ENCODE measurements around the gene PRRX1.
A peak's percentile ranks its signal among the peaks of the same experiment; 100 is the strongest.

PRRX1 gene

DNA sequence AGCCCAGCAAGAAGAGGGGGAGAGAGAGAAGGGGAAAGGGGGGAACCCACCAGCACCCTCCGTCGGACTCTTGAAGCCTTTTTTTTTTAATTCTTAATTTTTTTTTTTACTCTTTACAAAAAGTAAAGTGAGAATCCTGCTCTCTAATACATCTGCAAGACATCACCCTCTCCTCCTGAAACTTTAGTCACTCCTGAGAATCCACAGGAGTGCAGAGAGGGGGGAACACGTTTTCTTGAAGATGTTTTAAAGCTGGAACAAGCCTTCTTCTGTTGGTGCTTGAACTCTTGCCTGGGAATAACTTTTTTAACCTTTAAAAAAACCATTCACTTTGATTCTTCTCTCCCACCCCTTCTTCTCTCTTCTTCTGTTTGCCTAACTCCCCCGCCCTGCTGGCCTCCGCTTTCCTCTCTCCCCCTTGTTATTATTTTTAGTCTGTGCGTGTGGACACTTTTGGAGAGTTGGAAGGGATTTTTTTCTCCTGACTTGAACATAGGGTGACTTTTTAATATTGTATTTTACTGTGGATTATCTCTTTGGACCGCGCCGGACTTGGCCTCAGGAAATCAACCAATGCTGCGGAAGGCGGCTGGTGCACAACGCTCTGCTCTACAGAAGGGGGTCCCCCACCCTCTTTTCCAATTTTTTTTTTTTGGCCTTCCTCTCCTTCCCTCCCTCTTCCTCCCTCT is 383 bp upstream of the PRRX1 start:
- no peak for DNase-seq
- intact Hi-C loops (cut with DNase I), result loop anchor here (10.0 kb wide), 1 partner anchor 79 kb away; no protein-coding TSS in a partner anchor

DNA sequence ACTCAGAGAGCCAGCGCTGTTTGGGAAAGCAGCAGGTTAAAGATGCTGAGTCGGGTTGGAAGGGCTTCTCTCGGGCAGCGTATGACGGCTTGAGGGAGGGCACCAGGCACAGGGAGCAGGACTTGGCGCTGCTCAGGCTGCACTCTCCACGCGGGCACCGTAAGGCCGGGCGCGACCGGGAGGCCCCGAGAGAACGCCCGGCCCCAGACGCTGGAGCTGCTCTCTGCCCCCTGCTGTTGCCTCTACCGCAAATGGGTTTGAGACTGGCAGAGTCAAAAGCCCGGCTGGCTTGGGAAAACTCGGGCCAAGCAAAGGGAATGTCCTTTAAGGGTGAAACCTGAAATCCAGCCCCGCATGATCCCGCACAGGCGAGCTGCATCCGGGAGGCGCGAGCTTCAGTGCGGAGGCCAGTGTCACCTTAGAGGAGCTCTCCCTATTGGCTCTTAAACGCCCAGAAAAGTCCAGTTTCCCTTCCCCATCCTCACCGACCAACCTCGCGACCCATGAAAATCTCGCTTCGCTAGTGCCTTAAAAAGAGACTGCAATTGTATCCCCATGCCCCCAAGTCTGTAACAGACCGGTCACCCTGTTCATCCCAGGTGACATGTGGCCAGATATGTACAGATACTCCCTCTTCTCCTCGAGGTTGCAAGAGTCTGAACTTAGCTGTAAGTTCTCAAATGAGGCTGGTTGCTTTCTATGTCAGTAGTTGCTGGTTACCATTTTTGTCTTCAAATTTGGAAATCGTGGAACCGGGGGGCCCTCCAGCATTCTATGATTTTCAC is 1.1 kb downstream of the PRRX1 start:
- DNase-seq, result peak in 5 of 10 donors; percentile 18 to 86 (median 54)
- intact Hi-C loops (cut with DNase I), result loop anchor here (5.0 to 10.0 kb wide), 2 partner anchors 80 to 133 kb away; partner anchors contain the start of gene GORAB

DNA sequence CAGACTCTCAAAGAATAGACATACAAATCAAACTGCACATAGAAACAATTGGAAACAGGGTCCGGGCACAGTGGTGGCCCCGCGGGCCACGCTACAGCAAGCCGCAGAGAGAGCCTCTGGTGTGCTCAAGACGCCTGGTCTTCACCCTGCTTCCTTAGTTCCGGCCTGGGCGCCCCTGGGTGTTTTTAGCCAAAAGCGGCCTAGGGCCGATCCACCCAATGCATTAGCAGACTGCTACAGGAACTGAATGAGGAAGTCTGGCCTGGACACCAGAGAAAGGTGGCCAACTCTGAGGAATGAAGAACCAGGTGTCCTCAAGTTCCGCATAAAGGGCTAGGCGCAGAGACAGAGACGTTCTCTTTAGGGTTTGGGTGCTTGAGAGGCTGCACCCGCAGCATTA is 1.7 kb downstream of the PRRX1 start:
- DNase-seq, result peak in 1 of 10 donors; percentile 79
- intact Hi-C loops (cut with DNase I), result loop anchor here (5.0 to 10.0 kb wide), 2 partner anchors 81 to 133 kb away; partner anchors contain the start of gene GORAB

DNA sequence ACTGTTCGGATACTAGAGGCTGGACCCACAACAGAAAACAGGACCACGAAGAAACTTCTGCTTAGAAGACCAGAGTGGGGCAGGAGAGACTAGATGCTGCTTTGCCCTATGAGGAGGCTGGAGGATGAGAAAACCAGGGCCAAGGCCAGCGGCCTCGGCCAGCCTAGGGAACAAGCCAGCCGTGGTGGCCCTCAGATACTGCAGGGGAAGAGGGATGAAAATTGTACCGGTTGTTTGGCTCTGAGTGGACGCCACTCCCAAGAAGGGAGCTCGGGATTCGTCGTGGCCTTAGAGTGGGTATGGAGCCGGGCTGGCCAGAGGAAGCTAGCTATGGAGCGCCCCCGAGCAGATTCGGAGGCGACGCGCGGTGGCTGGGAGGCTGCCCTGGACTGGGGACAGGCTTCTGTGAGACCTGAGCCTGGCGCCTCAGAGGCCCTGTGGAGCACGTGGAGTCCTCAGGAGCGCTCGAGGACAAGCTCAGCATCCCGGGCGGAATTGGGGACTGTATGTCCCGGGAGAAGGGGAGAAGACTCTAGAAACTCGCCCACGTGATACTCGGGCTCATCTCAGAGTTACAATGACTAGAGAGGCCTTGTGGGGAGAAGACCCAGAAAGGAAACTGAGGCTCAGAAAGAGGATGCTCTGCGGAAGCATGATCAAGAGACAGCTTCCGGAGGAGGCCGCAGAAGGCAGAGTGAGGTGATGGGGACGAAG is 2.8 kb downstream of the PRRX1 start:
- peak in 1 of 10 donors; percentile 70 for DNase-seq
- intact Hi-C loops (cut with DNase I), result loop anchor here (5.0 to 10.0 kb wide), 2 partner anchors 82 to 134 kb away; partner anchors contain the start of gene GORAB

DNA sequence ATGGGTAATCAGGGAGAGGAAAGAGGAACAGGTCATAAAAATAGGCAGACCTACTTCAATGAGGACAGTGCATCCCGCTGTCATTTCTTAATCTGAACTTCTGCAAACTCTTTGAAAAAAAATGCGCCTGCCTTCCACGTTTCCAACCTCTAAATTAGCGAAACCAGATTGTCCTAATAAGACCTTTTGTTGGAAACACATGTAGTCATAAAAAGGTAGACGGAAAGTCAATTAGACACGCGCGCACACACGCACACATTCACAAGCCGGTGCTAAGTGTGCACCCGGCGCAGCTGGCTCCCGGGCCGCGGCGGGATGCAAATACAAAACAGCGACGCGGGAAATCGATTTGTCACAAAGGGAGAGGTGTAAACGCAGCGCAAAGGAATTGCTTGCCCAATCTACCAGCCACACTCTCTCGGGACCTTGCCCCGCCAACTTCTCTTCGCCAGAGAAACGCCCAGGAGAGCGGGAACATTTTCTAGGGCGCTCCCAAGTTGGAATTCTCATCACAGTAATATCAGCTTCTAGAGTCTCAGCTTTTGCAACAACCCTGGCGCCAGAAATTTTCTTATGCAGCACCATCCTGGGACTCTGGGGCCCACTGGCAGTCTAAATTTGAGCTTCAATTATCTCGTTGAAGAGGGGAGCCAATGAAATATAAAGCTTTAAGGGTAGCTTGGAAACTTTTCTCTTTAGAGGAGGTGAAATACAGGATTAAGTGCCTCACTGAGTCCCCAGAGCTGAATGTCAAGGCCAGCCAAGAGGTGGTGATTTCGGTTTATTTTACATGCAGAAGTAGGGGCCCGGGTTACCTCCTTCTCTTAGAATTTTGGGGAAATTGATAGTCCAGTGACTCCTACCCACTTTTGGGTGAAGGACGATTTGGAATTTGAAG is 4.5 kb downstream of the PRRX1 start:
- intact Hi-C loops (cut with DNase I), result loop anchor here (5.0 to 10.0 kb wide), 2 partner anchors 84 to 136 kb away; partner anchors contain the start of gene GORAB
- no peak for DNase-seq

DNA sequence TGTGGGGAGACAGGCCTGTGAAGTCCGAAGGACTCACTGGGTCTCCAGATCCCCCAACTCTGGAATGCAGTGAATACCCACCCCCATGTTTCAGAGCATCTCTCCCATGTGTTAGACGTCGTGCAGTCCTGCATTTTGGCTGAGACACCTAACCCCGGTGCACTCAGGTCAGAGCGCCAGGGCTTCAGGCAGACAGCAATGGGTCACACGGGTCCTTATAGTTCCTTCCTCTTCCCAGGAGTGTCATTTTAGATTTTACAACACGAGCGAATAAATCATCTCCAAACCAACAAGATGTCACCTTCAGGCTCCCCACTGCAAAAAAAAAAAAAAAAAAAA is 5.1 kb downstream of the PRRX1 start:
- no peak for DNase-seq
- intact Hi-C loops (cut with DNase I), result loop anchor here (5.0 to 10.0 kb wide), 2 partner anchors 84 to 137 kb away; partner anchors contain the start of gene GORAB

DNA sequence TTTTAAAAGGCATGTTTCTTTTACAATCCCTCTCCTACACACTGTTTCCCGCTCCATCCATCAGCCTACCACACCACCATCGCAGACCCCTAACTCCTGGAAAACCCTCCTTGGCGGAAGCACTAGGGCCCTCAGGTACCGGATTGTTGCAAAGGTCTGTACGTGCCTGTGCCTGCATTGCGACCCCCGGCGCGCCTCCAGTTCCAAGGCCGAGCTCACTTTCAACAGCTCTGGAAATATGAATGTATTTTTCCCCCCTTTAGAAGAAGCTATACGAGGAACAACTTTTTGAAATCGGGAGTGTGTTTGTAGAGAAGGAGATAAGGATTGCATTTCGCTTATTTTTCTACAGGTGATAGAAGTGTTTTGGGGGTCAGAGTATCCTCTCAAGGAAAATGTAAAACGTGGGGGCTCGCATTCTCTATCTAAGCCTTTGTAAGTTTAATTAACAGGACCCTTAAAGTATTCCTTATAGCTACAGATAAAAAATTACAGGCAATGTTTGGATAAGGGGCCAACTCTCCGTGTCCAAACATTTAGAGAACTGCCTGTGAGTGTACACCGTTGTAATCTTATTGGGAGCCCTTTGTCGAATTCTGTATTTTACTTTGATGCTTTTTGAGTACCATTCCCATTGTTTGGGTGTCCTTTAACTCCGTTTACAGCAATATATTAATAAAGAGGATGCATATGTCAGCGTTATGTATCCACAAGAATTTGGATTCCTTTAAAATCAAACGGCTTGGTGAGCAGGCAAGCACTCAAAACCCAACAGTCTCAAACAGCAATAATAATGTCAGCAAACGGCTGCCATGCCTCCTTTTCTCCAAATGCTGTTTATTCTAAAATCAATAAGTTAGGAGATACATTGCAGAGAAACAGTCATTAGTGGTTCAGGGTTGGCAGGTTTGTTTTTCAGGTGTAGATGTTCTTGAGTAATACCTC is 5.9 kb downstream of the PRRX1 start:
- peak in 1 of 10 donors; percentile 49 for DNase-seq
- intact Hi-C loops (cut with DNase I), result loop anchor here (5.0 to 10.0 kb wide), 2 partner anchors 85 to 138 kb away; partner anchors contain the start of gene GORAB

DNA sequence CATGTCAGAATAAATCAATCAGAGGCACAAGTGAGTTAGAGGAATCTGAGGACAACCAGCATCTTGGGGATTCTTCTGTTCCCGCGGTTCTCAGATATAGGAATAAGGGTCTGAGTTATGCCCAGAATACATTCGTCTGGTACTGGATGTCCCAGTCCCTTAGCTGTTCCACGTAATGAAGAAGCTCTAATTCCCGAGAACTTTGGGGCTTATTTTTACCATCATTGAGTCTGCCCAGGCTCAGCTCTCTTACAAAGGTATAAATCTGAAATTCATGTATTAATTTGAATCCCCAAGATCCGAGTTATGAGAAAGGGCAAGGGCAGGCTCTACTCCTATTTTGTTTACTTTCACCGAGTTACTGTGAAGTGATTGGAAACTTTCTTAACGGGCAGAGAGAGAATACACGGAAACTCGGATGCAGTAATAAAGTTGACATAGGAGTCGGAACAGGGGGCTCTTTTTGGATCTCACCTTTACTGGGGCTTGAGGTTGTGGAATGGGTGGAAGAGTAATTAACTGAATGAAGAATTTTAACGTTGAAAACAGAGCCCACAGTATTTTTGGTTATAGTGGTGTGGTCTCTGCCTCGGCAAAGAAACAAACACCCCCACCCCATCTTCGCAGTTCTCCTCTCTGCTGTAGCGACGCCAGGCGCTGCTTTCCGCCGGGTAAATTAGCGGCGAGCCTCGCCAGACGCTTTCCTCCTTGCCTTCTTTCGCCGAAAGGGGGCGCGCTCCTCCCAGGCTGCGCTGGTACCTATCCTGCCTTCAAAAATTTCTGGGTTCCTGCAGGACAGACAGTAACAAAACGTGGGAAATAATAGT is 7.1 kb downstream of the PRRX1 start:
- DNase-seq, result peak in 8 of 10 donors; percentile 28 to 95 (median 62)

DNA sequence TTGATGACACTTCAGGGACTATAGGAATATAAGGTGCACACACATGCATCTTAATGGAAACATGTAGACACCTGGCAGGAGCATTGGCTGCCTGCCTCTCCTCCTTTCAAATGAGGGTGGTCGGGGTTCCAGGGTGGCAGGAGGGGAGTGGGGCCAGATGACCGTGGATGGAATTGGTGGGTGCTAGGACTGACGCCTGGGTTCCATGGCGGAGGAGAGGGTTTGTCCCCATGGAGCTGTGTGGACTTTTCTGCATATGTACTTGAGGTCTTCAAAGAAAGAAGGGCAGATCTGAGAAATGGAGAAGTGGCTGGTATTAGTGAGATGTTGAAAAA is 7.7 kb downstream of the PRRX1 start:
- no peak for DNase-seq
- intact Hi-C loops (cut with DNase I), result no loop called here

More for the DNA sequence above, 7.1 kb downstream of the PRRX1 start:
- intact Hi-C loops (cut with DNase I), result no loop called here

DNA sequence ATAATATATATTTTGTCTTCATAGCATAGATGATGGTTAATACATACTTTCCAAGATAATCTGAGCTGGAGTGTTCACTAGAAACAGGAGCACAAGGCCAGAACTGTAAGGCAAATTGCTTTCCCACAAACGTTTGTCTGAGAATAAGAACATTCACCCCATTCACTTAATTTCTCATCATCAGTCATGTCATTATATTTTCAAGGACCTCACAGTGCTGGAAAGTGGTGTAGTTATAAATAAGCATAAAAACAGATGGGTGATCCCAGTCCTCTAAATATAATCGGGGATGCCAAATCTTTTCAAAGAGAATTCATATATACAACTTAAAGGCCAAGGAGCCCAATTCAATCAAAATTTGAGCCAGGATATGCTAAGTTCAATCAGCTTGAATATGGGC is 8.4 kb downstream of the PRRX1 start:
- DNase-seq, result no peak
- intact Hi-C loops (cut with DNase I), result no loop called here

DNA sequence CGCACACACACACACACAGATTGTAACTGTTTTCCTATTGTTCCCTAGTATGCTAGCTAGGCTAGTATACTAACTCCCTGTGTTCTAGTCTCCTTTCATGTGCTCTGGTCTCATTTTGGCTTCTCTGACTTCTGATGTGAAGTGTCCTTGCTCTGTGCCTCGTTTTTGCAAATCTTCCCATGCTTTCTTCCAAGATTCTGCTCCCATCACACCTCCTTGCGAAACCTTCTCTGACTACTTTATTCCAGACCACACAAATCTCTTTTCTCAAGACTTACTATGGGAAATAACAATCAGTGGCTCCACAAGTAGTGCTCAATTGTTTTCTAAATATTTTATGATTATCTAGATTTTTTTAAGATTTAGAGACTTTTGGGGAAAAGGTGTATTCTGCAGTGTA is 10.3 kb downstream of the PRRX1 start:
- intact Hi-C loops (cut with DNase I), result no loop called here

DNA sequence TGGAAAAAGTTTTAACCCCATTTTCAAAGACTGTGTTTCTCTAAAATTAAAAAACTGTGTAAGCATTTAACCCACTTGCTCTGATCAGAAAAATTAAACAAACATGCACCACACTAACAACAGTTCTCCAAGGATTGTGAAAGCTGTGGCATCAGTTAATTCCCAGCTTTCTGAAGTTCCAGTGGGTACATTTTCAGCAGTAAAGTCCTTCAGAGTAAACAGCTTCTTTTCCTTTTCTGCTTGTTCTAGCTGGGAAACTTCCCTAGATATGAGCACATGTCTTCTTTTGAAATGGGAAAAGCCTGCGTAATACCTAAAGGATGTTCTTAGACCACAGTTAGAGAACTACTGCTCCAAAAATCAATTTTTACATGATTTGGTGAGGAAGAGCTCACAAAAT is 11.1 kb downstream of the PRRX1 start:
- DNase-seq, result no peak
- intact Hi-C loops (cut with DNase I), result no loop called here

More for the DNA sequence above, 10.3 kb downstream of the PRRX1 start:
- DNase-seq, result no peak

DNA sequence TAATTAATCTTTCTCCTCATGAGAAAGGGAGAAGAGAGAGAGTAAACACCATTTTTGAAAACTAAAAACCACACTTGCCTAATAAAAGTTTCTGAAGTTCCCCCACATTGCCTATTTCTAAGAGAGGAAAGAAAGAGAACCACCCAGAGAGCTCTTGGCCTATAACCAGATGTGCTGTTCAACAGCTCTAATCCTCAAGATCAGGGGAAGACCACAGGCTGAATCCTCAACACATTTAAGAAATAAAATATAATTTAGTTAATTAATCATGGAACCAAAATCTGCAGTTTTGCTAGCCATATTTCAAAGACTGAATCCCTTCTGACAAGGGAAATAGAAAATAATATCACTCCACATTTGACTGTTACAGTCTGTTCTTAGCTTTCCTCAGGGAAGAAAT is 11.9 kb downstream of the PRRX1 start:
- no peak for DNase-seq
- intact Hi-C loops (cut with DNase I), result no loop called here

DNA sequence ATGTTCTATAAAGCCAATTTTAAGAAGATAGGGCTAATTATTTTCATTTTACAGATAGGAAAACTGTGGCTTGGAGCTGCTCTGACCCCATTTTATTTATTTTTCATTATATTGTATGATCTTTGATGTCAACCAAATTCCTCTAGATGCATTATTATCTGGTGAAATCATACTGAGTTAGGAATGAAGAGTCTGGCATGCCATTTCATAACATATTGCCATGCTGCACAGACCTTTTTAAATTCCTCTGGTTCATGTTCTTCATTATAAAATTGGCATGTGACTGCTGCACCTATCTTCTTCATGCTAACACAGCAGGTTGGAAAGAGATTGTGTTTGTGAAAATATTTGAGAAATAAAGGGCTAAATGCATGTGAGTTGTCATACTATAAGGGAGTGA is 12.7 kb downstream of the PRRX1 start:
- intact Hi-C loops (cut with DNase I), result no loop called here

DNA sequence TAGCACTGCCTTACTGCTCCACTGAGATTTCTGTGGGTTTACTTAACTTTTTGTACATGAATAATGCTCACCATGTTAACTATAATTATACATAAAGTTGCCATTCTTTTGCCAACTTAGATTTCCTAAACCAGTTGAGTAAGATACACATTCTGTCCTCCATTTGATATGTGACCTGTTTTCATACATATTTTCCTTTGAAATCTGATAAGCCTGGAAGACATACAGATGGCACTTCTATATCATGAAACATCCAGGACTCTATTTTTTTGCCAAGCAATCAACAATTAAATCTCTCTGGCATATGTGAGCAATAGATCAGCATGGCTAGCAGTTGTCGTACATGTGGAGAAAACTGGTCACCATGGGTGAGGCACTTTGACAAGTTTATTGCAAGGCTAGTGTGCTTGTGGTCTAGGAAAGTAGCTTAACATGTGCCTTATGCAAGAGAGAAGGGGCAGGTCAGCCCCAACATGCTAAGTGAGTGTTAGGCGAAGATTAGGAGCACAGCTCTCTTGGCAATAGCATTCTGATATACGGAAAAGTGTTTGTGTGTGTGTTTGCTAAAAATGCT is 14.2 kb downstream of the PRRX1 start:
- intact Hi-C loops (cut with DNase I), result no loop called here
- DNase-seq, result no peak

More for the DNA sequence above, 12.7 kb downstream of the PRRX1 start:
- DNase-seq, result no peak

DNA sequence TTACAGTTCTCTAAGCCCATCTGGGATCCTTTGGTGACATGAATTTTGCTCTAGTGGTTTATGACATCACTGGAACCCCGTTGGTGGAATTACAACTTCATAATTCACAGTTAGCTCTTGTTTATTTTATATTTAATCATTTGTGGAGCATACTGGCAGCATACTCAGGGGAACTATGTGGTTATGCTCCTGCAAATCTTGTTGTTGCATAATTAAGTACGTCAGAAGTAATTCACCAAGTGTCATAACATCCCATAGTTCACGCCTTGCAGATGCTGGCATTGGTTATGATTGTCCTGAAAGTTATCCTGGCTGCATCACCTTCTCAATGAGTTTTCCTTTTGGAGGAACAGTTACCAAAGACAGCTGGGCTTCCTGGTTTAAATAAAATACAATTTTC is 16.5 kb downstream of the PRRX1 start:
- DNase-seq, result no peak
- intact Hi-C loops (cut with DNase I), result loop anchor here (10.0 kb wide), 1 partner anchor 204 kb away; no protein-coding TSS in a partner anchor

DNA sequence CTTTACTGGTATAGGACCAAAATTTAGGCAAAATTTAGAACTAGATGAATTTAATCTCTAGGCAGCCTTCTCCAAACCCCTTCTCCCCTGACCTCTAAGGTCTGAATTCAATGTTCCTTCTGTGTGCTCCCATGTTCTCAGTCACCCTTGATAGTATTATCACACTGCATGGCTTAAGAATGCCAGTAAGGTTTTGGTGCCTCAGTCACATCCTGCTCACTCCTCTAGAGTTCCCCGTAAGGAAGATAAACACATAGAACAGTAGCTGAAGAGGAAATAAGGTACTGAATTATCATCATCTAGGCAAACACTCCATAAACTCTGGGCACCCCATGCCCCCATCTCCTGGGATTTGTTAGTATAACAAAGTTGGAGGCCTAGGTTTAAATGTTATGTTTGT is 18.2 kb downstream of the PRRX1 start:
- no peak for DNase-seq
- intact Hi-C loops (cut with DNase I), result loop anchor here (10.0 kb wide), 1 partner anchor 203 kb away; no protein-coding TSS in a partner anchor

Measured in posterior cingulate gyrus (tissue), 11 donors.